ENCODE measurements around the gene TP53I11.

Gene TP53I11

GRCh38 chr11:44942029-44942955 is 8.4 kb downstream of the TP53I11 start:
- Histone ChIP-seq H3K4me1 (ENCODE audit: insufficient read depth, poor library complexity, severe bottlenecking) (no peaks in the 10 kb centered on the region), H3K36me3 (ENCODE audit: low read depth) (no peaks in the 10 kb centered on the region; the same call in 1 of the 2 replicates), H3K27me3 (ENCODE audit: insufficient read depth, poor library complexity, severe bottlenecking) (no peaks in the 10 kb centered on the region), H3K9me3 (ENCODE audit: severe bottlenecking) (no peaks in the 10 kb centered on the region), H3K4me3 (ENCODE audit: severe bottlenecking) (no peak overlapping the region), H3K27ac (ENCODE audit: poor library complexity, severe bottlenecking) (no peak overlapping the region)
- ATAC-seq (ENCODE audit: low read depth) = no peak
- no peak for DNase-seq (ENCODE audit: low spot score)
- no peak for TF ChIP-seq CTCF (IDR thresholded peaks at IDR 0.05; ENCODE audit: poor library complexity, severe bottlenecking)

- H3K4me1 ChIP-seq (ENCODE audit: insufficient read depth, poor library complexity, severe bottlenecking) = no peaks in the 10 kb centered on the region
- no peaks in the 10 kb centered on the region; the same call in 1 of the 2 replicates for H3K36me3 ChIP-seq (ENCODE audit: low read depth)
- ATAC-seq (ENCODE audit: low read depth) = no peak; the same call in 2 of the 3 replicates
- TF ChIP-seq CTCF (IDR thresholded peaks at IDR 0.05; ENCODE audit: poor library complexity, severe bottlenecking) = no peak
- no peaks in the 10 kb centered on the region for H3K9me3 ChIP-seq (ENCODE audit: severe bottlenecking)
- DNase-seq (ENCODE audit: low spot score) = no peak
- no peak overlapping the region for H3K4me3 ChIP-seq (ENCODE audit: severe bottlenecking)
- no peaks in the 10 kb centered on the region for H3K27me3 ChIP-seq (ENCODE audit: insufficient read depth, poor library complexity, severe bottlenecking)
- no peak overlapping the region for H3K27ac ChIP-seq (ENCODE audit: poor library complexity, severe bottlenecking)
These were observed 9.2 kb downstream of the TP53I11 start for GRCh38 chr11:44941259-44942021.

GRCh38 chr11:44940835-44941234 is 9.8 kb downstream of the TP53I11 start:
- no peaks in the 10 kb centered on the region for H3K4me1 ChIP-seq (ENCODE audit: insufficient read depth, poor library complexity, severe bottlenecking)
- DNase-seq (ENCODE audit: low spot score) (no peak), ATAC-seq (ENCODE audit: low read depth) (no peak)
- H3K9me3 ChIP-seq (ENCODE audit: severe bottlenecking) = no peaks in the 10 kb centered on the region
- no peaks in the 10 kb centered on the region for H3K27me3 ChIP-seq (ENCODE audit: insufficient read depth, poor library complexity, severe bottlenecking)
- no peak for TF ChIP-seq CTCF (IDR thresholded peaks at IDR 0.05; ENCODE audit: poor library complexity, severe bottlenecking)
- no peaks in the 10 kb centered on the region; the same call in 1 of the 2 replicates for H3K36me3 ChIP-seq (ENCODE audit: low read depth)
- H3K27ac ChIP-seq (ENCODE audit: poor library complexity, severe bottlenecking) = no peak overlapping the region
- H3K4me3 ChIP-seq (ENCODE audit: severe bottlenecking) = no peak overlapping the region

GRCh38 chr11:44940404-44940803 is 10.3 kb downstream of the TP53I11 start:
- Histone ChIP-seq H3K4me1 (ENCODE audit: insufficient read depth, poor library complexity, severe bottlenecking) (no peaks in the 10 kb centered on the region), H3K4me3 (ENCODE audit: severe bottlenecking) (no peak overlapping the region), H3K27ac (ENCODE audit: poor library complexity, severe bottlenecking) (no peak overlapping the region), H3K9me3 (ENCODE audit: severe bottlenecking) (no peaks in the 10 kb centered on the region), H3K36me3 (ENCODE audit: low read depth) (no peaks in the 10 kb centered on the region; the same call in 1 of the 2 replicates), H3K27me3 (ENCODE audit: insufficient read depth, poor library complexity, severe bottlenecking) (no peaks in the 10 kb centered on the region)
- ATAC-seq (ENCODE audit: low read depth) = no peak
- no peak for TF ChIP-seq CTCF (IDR thresholded peaks at IDR 0.05; ENCODE audit: poor library complexity, severe bottlenecking)
- no peak for DNase-seq (ENCODE audit: low spot score)

Data from RWPE2 (cell line).